ENCODE measurements around the gene PITX3.

The PITX3 gene

DNA sequence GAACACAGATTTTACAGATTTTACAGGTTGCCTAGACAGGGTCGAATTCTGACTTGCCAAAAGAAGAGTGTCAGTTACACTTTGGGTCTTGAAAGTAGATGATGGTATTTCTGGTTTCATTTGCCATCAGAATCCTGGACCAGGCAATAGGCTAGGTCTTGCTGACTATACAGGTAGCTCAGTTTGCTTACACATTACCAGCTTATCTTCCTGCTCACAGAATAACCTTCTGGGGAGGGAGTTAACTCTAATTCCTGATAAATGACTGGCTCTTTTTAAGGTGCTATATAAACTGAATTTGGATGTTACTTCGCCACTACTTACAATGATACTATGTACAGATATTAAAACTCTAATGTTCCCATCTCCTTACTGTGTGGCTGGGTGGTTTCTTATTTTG, 43.8 kb upstream of the PITX3 start:
- H3K4me3 ChIP-seq (ENCODE audit: low read depth, low read length): no peak overlapping the region
- DNase-seq (ENCODE audit: low read depth, low spot score): no peak
- ChIA-PET POLR2A (no interaction called here), CTCF (interaction anchor here (1.6 kb wide), 1 partner anchor 67 kb away, joined by 6 read pairs; no protein-coding TSS in a partner anchor)
- TF ChIP-seq, protein P1, sequence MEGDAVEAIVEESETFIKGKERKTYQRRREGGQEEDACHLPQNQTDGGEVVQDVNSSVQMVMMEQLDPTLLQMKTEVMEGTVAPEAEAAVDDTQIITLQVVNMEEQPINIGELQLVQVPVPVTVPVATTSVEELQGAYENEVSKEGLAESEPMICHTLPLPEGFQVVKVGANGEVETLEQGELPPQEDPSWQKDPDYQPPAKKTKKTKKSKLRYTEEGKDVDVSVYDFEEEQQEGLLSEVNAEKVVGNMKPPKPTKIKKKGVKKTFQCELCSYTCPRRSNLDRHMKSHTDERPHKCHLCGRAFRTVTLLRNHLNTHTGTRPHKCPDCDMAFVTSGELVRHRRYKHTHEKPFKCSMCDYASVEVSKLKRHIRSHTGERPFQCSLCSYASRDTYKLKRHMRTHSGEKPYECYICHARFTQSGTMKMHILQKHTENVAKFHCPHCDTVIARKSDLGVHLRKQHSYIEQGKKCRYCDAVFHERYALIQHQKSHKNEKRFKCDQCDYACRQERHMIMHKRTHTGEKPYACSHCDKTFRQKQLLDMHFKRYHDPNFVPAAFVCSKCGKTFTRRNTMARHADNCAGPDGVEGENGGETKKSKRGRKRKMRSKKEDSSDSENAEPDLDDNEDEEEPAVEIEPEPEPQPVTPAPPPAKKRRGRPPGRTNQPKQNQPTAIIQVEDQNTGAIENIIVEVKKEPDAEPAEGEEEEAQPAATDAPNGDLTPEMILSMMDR (IDR thresholded peaks at IDR 0.05; ENCODE audit: insufficient read depth, low read length, missing control alignments): no peak

GRCh38 chr10:102284531-102284930, 43.2 kb upstream of the PITX3 start:
- ChIA-PET CTCF (interaction anchor here (0.9 to 1.6 kb wide), 3 partner anchors 14 to 68 kb away, joined by 3 to 6 read pairs (median 4); no protein-coding TSS in a partner anchor), POLR2A (no interaction called here)
- no peak for DNase-seq (ENCODE audit: low read depth, low spot score)
- TF ChIP-seq, protein P1 (IDR thresholded peaks at IDR 0.05; ENCODE audit: insufficient read depth, low read length, missing control alignments): no peak
- H3K4me3 ChIP-seq (ENCODE audit: low read depth, low read length): no peak overlapping the region

- DNase-seq (ENCODE audit: low read depth, low spot score): no peak
- ChIA-PET CTCF (interaction anchor here (0.9 to 1.6 kb wide), 3 partner anchors 14 to 69 kb away, joined by 3 to 6 read pairs (median 4); no protein-coding TSS in a partner anchor), POLR2A (no interaction called here)
- TF ChIP-seq, protein P1 (IDR thresholded peaks at IDR 0.05; ENCODE audit: insufficient read depth, low read length, missing control alignments): no peak
- no peak overlapping the region for H3K4me3 ChIP-seq (ENCODE audit: low read depth, low read length)
Measured at GRCh38 chr10:102283890-102284289, 42.6 kb upstream of the PITX3 start.

DNA sequence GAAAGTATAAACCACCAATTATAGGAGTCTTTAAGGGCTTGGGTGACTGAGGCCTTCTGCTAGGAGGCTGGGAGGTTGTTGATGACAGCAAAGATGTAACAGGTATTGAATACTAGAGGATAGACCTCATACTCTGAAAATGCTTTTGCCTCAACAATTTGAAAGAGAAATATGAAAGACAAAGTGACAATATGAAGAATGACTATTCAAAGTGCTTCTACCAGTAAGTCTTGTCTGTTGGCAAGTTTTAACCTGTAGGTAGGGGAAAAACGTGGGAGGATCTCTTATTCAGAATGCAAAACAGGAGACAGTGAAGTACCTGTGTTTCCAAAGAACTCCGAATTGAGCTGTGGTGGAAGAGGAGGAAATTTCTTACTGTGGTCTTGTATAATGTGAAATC, 42.2 kb upstream of the PITX3 start:
- TF ChIP-seq, protein P1 (IDR thresholded peaks at IDR 0.05; ENCODE audit: insufficient read depth, low read length, missing control alignments): no peak
- no peak overlapping the region for H3K4me3 ChIP-seq (ENCODE audit: low read depth, low read length)
- POLR2A ChIA-PET: no interaction called here
- CTCF ChIA-PET: interaction anchor here (0.9 to 1.6 kb wide), 3 partner anchors 15 to 69 kb away, joined by 3 to 6 read pairs (median 4); no protein-coding TSS in a partner anchor
- no peak for DNase-seq (ENCODE audit: low read depth, low spot score)

GRCh38 chr10:102281102-102281487, 39.8 kb upstream of the PITX3 start:
- H3K4me3 ChIP-seq (ENCODE audit: low read depth, low read length): no peak overlapping the region

DNA sequence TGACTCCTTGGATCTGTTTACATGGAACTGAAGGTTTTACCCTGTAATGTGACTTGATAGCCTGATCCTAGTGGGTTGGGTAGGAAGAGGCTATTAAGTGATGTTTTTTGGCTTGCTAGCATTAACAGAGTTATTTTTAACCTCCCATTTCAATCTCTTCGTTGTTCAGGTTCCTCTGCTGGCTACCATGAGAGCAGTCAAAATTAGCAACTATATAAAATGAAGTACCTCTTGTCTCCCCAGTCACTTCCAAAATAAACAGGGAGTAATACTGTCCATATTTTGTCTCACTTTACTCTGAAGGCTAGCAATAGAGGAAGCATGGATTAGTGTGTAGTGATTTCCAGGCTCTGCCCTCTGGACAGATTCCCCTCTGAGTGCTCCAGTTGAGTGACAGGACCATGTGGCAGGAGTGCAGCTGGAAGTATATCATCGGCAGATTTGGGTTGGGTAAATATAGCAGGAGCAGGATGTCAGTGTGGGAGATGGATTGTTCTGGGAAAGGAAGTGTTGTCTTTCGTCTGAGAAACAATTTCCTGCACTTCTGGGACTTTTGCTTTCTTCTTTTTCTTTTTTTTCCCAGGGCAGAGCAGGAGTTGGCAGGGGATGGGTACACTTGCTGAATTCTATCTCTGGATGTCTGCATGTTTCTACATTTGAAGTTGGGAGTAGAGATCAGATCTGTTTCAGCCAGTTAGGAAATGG, 39.2 kb upstream of the PITX3 start:
- ChIA-PET CTCF (no interaction called here), POLR2A (no interaction called here)
- no peak overlapping the region for H3K4me3 ChIP-seq (ENCODE audit: low read depth, low read length)
- TF ChIP-seq, protein P1 (IDR thresholded peaks at IDR 0.05; ENCODE audit: insufficient read depth, low read length, missing control alignments): no peak
- DNase-seq (ENCODE audit: low read depth, low spot score): no peak

More at GRCh38 chr10:102281102-102281487, 39.8 kb upstream of the PITX3 start:
- CTCF ChIA-PET: no interaction called here
- POLR2A ChIA-PET: no interaction called here
- TF ChIP-seq, protein P1 (IDR thresholded peaks at IDR 0.05; ENCODE audit: insufficient read depth, low read length, missing control alignments): no peak
- DNase-seq (ENCODE audit: low read depth, low spot score): no peak
